Spleen (tissue), 11 donors: ENCODE results near the gene TROAP. TPM values are rescaled to one million over a fixed set of nuclear protein-coding genes. Genes with fewer than 3 reads are reported as not detected.

Source experiments
- DNase-seq: peaks from one replicate; pipeline ENCODE4 v3.0.0-alpha.2; 2020
- H3K27ac ChIP-seq, 8 donors: fragments of 200-600 bp; sonication (generic) in 7 of 8; 1 replicate in 4 of 8; 2 replicates in 4 of 8; pipeline versions ENCODE4 v1.5.0 to v1.8.0; 2016 to 2021; ENCODE audit warnings: inconsistent platforms in 4 of 8, mild to moderate bottlenecking in 4 of 8, moderate library complexity in 1 of 8
- H3K27me3 ChIP-seq, 7 donors: fragments of 200-600 bp; sonication (generic) in 6 of 7; replicated peaks in 1 of 7; 1 replicate in 4 of 7; 2 replicates in 3 of 7; pipeline versions ENCODE4 v1.5.0 to v1.8.0; 2016 to 2021; ENCODE audit warnings: inconsistent platforms in 3 of 7, mild to moderate bottlenecking in 1 of 7
- H3K36me3 ChIP-seq, 6 donors: fragments of 200-600 bp; sonication (generic) in 5 of 6; 1 replicate in 4 of 6; 2 replicates in 2 of 6; pipeline versions ENCODE4 v1.5.0 to v1.8.0; 2016 to 2021; ENCODE audit warnings: inconsistent platforms in 2 of 6
- H3K4me1 ChIP-seq, 6 donors: fragments of 200-600 bp; sonication (generic) in 5 of 6; 1 replicate in 3 of 6; 2 replicates in 3 of 6; pipeline versions ENCODE4 v1.5.0 to v1.8.0; 2016 to 2021; ENCODE audit warnings: inconsistent platforms in 3 of 6
- H3K4me3 ChIP-seq, 8 donors: fragments of 200-600 bp; sonication (generic) in 7 of 8; 1 replicate in 4 of 8; 2 replicates in 4 of 8; pipeline versions ENCODE4 v1.5.0 to v1.8.0; 2016 to 2021; ENCODE audit warnings: inconsistent platforms in 4 of 8, mild to moderate bottlenecking in 4 of 8, moderate library complexity in 2 of 8
- H3K9me3 ChIP-seq, 8 donors: fragments of 200-600 bp; sonication (generic) in 7 of 8; 1 replicate in 4 of 8; 2 replicates in 4 of 8; pipeline versions ENCODE4 v1.5.0 to v1.8.0; 2016 to 2021; ENCODE audit warnings: inconsistent platforms in 4 of 8
- POLR2A ChIP-seq, 3 donors: fragments of 450-650 bp; IDR thresholded peaks; one replicate each; pipeline ENCODE4 v1.5.1; 2017; ENCODE audit warnings: antibody characterized with exemption in 3 of 3, mild to moderate bottlenecking in 1 of 3
- POLR2AphosphoS5 ChIP-seq, 3 donors: sonication (generic); formaldehyde crosslinking; IDR thresholded peaks; one replicate each; pipeline ENCODE4 v1.5.1; 2017; ENCODE audit warnings: antibody characterized with exemption in 3 of 3
- WGBS, 5 donors: extraction: QIAGEN DNeasy Blood & Tissue Kit in 3 of 5; methylation state at CpG; one replicate each; pipeline versions ENCODE4 v1.1.5 to v1.1.7; 2013 to 2018; 5-methylcytosine and 5-hydroxymethylcytosine counted together
- intact Hi-C: fragments of 100-400 bp; cut with DNase I; formaldehyde crosslinking; loops from one replicate; pipeline ENCODE4 v1.15.0; 2023; ENCODE audit warnings: low total_unique reads
- polyA plus RNA-seq, 3 donors: library from polyadenylated mRNA; stranded (reverse); fragments of 200-250 nt; gene quantifications; one replicate each; pipeline ENCODE4 v1.2.1, GENCODE V29; 2013
- total RNA-seq, 7 donors: library from RNA; depleted of rRNA in 3 of 7; stranded (reverse); fragments of >200 nt in 3 of 7; fragmentation: NEBNext Ultra II Directional in 4 of 7; extraction: Animal tissue kit (Norgen Biotek cat#: 25700) in 4 of 7; gene quantifications; one replicate each; pipeline versions ENCODE4 v1.1.0 to v1.2.1, GENCODE V29; 2016 to 2021
- TF ChIP-seq, protein P1 (sequence below), 11 experiments: fragments of 200-600 bp in 7 of 11; fragments of 450-650 bp in 4 of 11; sonication (generic) in 4 of 11; IDR thresholded peaks in 8 of 11; conservative IDR thresholded peaks in 3 of 11; 1 replicate in 7 of 11; 2 replicates in 4 of 11; pipeline versions ENCODE4 v1.4.0 to v1.8.0; 2016 to 2021; ENCODE audit warnings: antibody characterized with exemption in 11 of 11, inconsistent platforms in 4 of 11, mild to moderate bottlenecking in 1 of 11
- donor health status: healthy with polysubstance abuse.
- donor health status: DM: no; HTN: no; CAD: no; lungs with moderate emphysema.
- donor health status: DM: no; HTN: no; CAD: no.
- donor health status: Bipolar disorder and iron deficiency.
- donor health status: healthy.
- donor health status: DM: no; HTN: no; CAD: no.
- donor health status: DM: yes; HTN: yes; CAD: no.

TROAP gene
- total and polyA plus RNA-seq, 10 donors = 2.5 to 11.9 (median 4.4) TPM

DNA sequence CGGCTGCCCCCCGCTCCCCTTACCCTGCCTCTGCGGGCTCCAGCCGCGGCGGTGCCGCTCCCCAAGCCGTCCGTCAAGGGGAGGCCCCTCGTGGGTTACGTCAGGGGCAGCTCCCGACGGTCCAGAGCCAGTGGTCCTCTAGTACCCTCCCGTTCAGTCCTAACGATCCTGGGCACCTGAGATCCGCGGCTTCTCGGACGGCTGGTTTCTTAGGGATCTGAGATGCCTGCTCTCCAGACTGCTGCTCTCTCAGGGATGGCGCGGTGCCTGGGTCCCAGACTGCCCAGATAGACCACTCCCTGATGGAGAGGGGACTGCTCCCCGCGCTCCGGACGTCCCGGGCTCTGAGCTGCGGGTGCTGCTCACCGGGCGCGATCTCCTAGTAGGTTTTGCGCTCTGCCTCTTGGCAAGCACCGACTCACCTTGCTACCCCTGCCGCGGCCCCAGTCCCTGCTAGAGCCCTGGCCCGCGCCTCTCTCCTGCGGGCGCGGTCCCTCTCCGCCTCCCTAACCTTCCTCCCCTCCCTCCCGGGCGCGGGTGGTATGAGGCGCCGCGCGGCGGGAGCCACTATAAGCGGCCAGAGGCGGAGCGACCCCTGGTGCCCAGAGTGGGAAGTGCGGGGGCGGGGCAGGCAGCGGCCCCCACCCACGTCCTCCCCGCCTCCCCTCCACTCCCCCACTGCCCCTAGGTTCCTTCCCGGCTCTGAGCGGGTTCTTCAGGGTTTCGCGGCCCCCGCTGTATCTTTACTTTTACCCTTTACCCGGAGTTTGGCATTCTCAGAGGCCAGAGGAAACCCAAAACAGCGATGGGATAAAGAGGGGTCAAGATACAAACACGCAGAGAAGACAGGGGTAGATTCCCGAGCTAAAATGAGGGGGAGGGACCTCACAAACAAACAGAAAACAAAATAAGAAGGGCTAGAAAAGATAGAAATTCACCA lies 13.9 kb downstream of the TROAP start, which contains the start of gene C1QL4:
TSS of gene C1QL4 (minus strand) at position 544 of the 940 bp plus-strand sequence. CDS start 711 bp downstream, outside the sequence.
- 2 to 4% (median 3%) methylated on average over 24 to 65 of the region's 65 CpGs for WGBS, 5 donors
- Histone ChIP-seq H3K9me3 (no peaks in the 10 kb centered on the region), H3K4me3 (peak within 1 kb of the TSS; percentile 5 to 65 (median 30)), H3K27ac (no peak within 1 kb of the TSS), H3K4me1 (peaks cover 5 to 54% (median 28%) of the 10 kb centered on the region in 6 donors), H3K36me3 (no peaks in the 10 kb centered on the region), H3K27me3 (peaks cover 10 to 98% (median 56%) of the 10 kb centered on the region in 7 donors)
- intact Hi-C loops = no loop called here
- DNase-seq = peak; percentile 94
- TF ChIP-seq, protein P1, sequence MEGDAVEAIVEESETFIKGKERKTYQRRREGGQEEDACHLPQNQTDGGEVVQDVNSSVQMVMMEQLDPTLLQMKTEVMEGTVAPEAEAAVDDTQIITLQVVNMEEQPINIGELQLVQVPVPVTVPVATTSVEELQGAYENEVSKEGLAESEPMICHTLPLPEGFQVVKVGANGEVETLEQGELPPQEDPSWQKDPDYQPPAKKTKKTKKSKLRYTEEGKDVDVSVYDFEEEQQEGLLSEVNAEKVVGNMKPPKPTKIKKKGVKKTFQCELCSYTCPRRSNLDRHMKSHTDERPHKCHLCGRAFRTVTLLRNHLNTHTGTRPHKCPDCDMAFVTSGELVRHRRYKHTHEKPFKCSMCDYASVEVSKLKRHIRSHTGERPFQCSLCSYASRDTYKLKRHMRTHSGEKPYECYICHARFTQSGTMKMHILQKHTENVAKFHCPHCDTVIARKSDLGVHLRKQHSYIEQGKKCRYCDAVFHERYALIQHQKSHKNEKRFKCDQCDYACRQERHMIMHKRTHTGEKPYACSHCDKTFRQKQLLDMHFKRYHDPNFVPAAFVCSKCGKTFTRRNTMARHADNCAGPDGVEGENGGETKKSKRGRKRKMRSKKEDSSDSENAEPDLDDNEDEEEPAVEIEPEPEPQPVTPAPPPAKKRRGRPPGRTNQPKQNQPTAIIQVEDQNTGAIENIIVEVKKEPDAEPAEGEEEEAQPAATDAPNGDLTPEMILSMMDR (IDR thresholded peaks at IDR 0.05 in 8 of 11, conservative IDR thresholded peaks at IDR 0.05 in 3 of 11) = peak; percentile 65 to 100 (median 98)
- TF ChIP-seq POLR2A (IDR thresholded peaks at IDR 0.05) (no peak), POLR2AphosphoS5 (IDR thresholded peaks at IDR 0.05) (peak in 2 of 3 donors; percentile 26 to 64)

GRCh38 chr12:49338830-49339463 lies 15.9 kb downstream of the TROAP start:
- no peaks in the 10 kb centered on the region for H3K36me3 ChIP-seq
- 66 to 76% (median 74%) methylated on average over 6 of the region's 6 CpGs for WGBS, 5 donors
- intact Hi-C loops = no loop called here
- no peaks in the 10 kb centered on the region for H3K9me3 ChIP-seq
- H3K4me1 ChIP-seq = peaks cover 20 to 58% (median 42%) of the 10 kb centered on the region in 6 donors
- H3K27ac ChIP-seq = no peak overlapping the region
- H3K4me3 ChIP-seq = no peak overlapping the region
- no peak for DNase-seq
- TF ChIP-seq, protein P1 (IDR thresholded peaks at IDR 0.05 in 8 of 11, conservative IDR thresholded peaks at IDR 0.05 in 3 of 11) = no peak
- TF ChIP-seq POLR2A (IDR thresholded peaks at IDR 0.05) (no peak), POLR2AphosphoS5 (IDR thresholded peaks at IDR 0.05) (no peak)
- peaks cover 7 to 98% (median 54%) of the 10 kb centered on the region in 7 donors for H3K27me3 ChIP-seq

- TF ChIP-seq, protein P1 (IDR thresholded peaks at IDR 0.05 in 8 of 11, conservative IDR thresholded peaks at IDR 0.05 in 3 of 11) = no peak
- no peak for TF ChIP-seq POLR2A (IDR thresholded peaks at IDR 0.05)
- no peak for TF ChIP-seq POLR2AphosphoS5 (IDR thresholded peaks at IDR 0.05)
- DNase-seq = no peak
Measured at GRCh38 chr12:49339464-49339861, 16.4 kb downstream of the TROAP start.

More at GRCh38 chr12:49339464-49339861, 16.4 kb downstream of the TROAP start:
- H3K27ac ChIP-seq = no peak overlapping the region
- H3K9me3 ChIP-seq = no peaks in the 10 kb centered on the region
- WGBS, 5 donors = 29 to 61% (median 55%) methylated on average over 5 of the region's 5 CpGs
- intact Hi-C loops = no loop called here
- H3K4me1 ChIP-seq = peaks cover 20 to 58% (median 45%) of the 10 kb centered on the region in 6 donors
- peaks cover 7 to 98% (median 53%) of the 10 kb centered on the region in 7 donors for H3K27me3 ChIP-seq
- H3K36me3 ChIP-seq = no peaks in the 10 kb centered on the region
- H3K4me3 ChIP-seq = no peak overlapping the region
